ENCODE measurements around the gene CAMTA1. TPM values are rescaled to one million over a fixed set of nuclear protein-coding genes. Genes with fewer than 3 reads are reported as not detected.
A peak's percentile ranks its signal among the peaks of the same experiment; 100 is the strongest.

CAMTA1 gene
- total RNA-seq, 2 donors from 2014 or later = 36.7 to 51.9 TPM

DNA sequence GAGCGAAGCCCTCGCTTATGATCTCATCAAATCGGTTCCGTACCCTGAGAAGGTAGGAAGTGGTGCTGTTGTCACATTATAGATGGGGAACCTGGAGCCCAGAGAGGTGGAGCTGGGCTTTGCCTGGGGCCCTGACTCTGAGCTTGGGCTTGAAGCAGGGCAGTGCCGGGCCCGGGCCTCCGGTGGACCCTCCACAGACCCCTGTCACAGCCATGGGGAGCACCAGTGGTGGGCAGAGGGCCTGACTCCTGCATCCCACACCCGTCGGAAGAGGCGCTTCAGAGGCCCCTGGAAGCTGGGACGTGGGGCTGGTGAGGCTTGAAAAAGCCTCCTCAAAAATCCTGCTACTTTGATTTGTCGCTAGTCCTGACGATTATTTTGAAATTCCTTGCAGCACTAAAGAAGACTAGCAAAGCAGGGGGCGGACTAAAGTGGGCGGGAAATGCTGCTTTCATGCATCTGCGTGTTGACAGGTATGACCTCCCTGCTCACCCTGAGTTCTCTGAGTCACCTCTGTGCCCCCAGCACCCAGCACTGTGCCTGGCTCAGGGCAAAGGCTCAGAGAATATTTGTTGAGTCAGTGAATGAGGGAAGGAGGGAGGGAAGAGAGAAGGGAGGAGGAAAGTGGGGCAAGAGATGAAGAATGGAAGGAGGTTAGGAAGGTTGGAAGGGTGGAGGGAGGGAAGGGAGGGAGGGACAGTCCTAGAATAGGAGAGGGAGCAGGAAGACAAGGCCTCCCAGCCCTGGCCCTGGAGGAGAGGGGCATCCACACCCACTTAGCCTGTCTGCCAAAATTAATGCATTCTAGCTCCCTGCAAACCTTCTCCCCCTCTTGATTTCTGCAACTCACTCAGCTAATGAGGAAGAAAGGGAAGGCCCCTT, 723.0 kb downstream of the CAMTA1 start:
- H3K4me1 Mint-ChIP-seq = no peaks in the 10 kb centered on the region
- no peaks in the 10 kb centered on the region for H3K36me3 Mint-ChIP-seq (ENCODE audit: low read depth)

DNA sequence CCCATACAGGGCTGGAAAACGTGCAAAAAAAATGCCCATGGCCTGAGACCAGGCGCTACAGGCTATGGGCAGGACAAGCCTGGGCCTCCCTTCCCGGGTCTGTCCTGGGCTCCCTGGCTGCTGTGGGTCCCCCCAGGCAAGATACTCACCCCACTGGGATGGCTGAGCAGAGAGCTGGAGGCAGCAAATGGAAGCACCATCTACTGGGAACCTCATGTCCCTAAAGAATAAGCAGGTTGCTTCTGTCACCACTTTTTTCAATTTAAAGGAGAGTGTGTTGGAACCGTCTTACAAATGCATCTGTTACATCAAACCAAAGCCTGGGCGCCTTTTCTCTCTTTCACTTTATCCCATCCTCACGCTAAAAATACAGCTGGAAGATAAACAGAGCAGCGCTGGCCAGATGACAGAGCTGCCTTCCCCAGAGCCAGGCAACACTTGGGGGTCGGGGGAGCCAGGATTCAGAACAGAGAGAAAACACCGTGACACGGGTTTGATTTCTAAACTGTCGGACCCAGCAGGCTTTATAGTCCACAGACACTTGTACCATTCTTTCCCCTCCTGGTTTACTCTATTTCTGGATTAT, 723.8 kb downstream of the CAMTA1 start:
- Mint-ChIP-seq H3K27me3 (peaks cover 16% of the 10 kb centered on the region), H3K36me3 (ENCODE audit: low read depth) (no peaks in the 10 kb centered on the region), H3K4me1 (no peaks in the 10 kb centered on the region), H3K27ac (no peak overlapping the region), H3K9me3 (no peaks in the 10 kb centered on the region), H3K4me3 (no peak overlapping the region)
- no peak for ATAC-seq (replicated peaks)

More for the DNA sequence above, 723.0 kb downstream of the CAMTA1 start:
- no peak for ATAC-seq (replicated peaks)
- H3K9me3 Mint-ChIP-seq = no peaks in the 10 kb centered on the region
- peaks cover 12% of the 10 kb centered on the region for H3K27me3 Mint-ChIP-seq
- no peak overlapping the region for H3K27ac Mint-ChIP-seq
- H3K4me3 Mint-ChIP-seq = no peak overlapping the region

DNA sequence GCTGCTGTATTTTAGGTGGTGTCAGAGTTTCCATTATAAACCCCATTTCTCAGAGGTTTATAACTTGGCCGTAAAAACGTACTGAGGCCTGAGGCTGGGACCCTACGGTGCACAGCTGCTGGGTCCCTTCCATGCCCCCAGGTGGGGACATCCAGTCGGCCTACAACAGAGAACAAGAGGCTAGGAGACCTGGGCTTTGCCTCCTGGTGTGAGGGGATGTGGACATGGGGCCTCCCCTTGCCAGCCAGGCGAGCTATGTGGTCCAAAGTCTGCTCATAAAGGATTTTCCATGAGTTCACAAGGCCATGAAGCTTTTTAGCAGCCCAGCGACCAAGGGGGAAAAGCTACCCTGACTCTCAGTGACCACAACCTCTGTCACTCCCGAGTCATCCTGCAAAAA, 724.3 kb downstream of the CAMTA1 start:
- no peak overlapping the region for H3K27ac Mint-ChIP-seq
- ATAC-seq (replicated peaks) = no peak
- no peaks in the 10 kb centered on the region for H3K36me3 Mint-ChIP-seq (ENCODE audit: low read depth)
- peaks cover 22% of the 10 kb centered on the region for H3K27me3 Mint-ChIP-seq
- H3K4me3 Mint-ChIP-seq = no peak overlapping the region
- H3K4me1 Mint-ChIP-seq = no peaks in the 10 kb centered on the region
- H3K9me3 Mint-ChIP-seq = no peaks in the 10 kb centered on the region

DNA sequence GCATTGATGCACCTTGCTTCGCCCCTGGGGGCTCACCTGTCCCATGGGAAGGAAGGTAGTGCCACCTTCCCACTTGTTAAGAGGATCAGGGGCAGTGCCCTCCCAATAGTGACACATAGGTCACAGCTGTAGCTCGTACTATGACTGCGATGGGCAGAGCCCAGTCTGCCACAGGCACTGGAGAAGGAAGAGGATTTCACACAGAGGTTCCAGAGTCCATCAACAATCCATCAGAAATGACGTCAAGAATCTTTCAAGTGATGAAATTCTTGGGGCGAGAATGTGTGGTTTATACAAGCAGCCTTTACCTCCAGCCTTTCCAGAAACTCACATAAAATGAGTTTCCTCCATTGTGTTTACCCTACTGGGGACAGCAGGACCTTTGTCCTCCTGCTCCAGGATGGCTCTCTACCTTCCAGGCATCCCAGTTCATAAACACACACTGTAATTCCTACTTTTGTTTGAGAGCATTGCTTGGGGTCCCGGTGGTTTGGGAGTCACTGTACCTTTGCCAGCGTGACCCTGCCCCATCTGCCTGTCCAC, 725.2 kb downstream of the CAMTA1 start:
- Mint-ChIP-seq H3K4me1 (no peaks in the 10 kb centered on the region), H3K4me3 (no peak overlapping the region), H3K27ac (no peak overlapping the region), H3K36me3 (ENCODE audit: low read depth) (no peaks in the 10 kb centered on the region), H3K9me3 (no peaks in the 10 kb centered on the region), H3K27me3 (peaks cover 22% of the 10 kb centered on the region)
- ATAC-seq (replicated peaks) = no peak

DNA sequence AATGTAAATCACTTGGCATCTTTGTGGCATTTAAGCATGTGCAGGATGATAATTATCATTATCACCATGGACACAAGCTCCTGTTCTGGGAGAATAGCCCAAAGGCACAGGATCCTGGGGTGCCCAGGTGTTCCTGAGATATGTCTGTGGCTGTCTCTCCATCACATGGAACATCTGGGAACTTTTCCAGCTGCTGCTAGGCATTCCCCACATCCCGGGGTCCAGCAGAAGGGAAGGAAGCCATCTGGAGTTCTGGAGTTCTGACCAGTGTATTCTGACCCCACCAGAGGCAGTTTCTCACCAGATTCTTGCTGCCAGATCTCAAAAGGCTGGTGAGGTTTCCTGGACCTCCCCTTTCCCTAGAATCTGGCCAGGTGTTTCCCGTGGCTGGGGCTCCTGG, 726.1 kb downstream of the CAMTA1 start:
- Mint-ChIP-seq H3K4me1 (no peaks in the 10 kb centered on the region), H3K36me3 (ENCODE audit: low read depth) (no peaks in the 10 kb centered on the region), H3K27ac (no peak overlapping the region), H3K4me3 (no peak overlapping the region), H3K27me3 (peaks cover 22% of the 10 kb centered on the region), H3K9me3 (no peaks in the 10 kb centered on the region)
- no peak for ATAC-seq (replicated peaks)

DNA sequence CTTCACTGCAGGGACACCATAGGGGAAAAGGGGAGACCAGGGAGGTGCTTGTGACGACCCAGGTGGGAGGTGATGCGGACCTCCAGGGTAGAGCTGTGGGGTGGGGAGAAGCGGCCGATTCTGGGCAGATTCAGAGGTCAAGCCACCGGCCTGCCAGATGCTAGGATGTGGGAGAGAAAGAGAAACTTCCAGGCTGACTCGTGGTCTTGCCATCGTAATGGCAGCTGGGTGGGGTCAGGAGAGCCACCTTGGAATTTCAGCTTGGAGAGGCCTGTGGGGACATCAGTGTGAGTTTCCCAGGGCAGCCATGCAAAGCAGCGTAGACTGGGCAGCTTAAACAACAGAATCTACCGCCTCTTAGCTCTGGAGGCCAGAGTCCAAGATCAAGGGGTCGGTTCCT, 727.8 kb downstream of the CAMTA1 start:
- H3K27me3 Mint-ChIP-seq = peaks cover 22% of the 10 kb centered on the region
- no peak for ATAC-seq (replicated peaks)
- H3K27ac Mint-ChIP-seq = no peak overlapping the region
- H3K9me3 Mint-ChIP-seq = no peaks in the 10 kb centered on the region
- no peaks in the 10 kb centered on the region for H3K36me3 Mint-ChIP-seq (ENCODE audit: low read depth)
- H3K4me3 Mint-ChIP-seq = no peak overlapping the region
- no peaks in the 10 kb centered on the region for H3K4me1 Mint-ChIP-seq

DNA sequence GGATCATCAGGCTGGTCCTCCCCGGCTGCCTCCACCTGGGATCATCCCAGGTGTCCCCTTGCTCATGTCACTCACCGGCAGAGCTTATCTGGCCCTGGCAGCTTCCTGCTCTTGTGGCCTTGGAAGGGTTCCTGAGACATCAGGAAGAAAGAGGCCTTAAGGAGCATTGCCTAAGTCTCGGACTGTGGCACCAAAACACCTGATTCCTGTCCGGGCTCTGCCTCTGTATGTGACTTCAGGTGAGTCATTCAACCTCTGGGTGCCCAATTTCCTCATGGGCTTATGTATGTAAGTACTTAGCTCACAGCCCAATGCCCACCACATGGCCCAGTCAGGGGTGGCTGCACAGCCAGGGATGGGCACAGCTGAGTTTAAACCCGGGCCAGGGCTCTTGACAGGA, 729.9 kb downstream of the CAMTA1 start:
- ATAC-seq (replicated peaks) = no peak
- Mint-ChIP-seq H3K27ac (no peak overlapping the region), H3K4me3 (no peak overlapping the region)

DNA sequence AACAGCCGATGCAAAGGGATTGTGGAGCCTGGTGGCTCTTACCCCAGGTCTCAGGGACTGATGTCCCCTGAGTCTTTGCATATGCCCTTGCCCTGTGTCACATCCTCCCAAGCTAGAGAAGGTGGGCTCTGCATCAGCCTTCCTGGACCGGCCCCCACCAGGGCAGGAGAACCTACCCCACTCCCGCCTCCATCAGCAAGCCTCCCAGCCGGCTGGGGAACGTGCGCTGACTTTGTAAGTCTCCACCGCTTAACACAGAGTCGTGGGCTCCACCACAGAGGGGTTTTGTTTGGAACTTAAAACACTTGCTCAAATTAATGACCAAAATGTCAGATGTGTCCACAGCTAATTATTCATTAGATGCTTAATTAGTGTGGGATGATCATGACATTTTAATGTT, 730.6 kb downstream of the CAMTA1 start:
- Mint-ChIP-seq H3K36me3 (ENCODE audit: low read depth) (no peaks in the 10 kb centered on the region), H3K4me1 (no peaks in the 10 kb centered on the region), H3K27me3 (peaks cover 22% of the 10 kb centered on the region), H3K9me3 (no peaks in the 10 kb centered on the region), H3K4me3 (no peak overlapping the region), H3K27ac (no peak overlapping the region)
- ATAC-seq (replicated peaks) = no peak

More for the DNA sequence above, 729.9 kb downstream of the CAMTA1 start:
- H3K36me3 Mint-ChIP-seq (ENCODE audit: low read depth) = no peaks in the 10 kb centered on the region
- H3K4me1 Mint-ChIP-seq = no peaks in the 10 kb centered on the region
- peaks cover 22% of the 10 kb centered on the region for H3K27me3 Mint-ChIP-seq
- no peaks in the 10 kb centered on the region for H3K9me3 Mint-ChIP-seq

DNA sequence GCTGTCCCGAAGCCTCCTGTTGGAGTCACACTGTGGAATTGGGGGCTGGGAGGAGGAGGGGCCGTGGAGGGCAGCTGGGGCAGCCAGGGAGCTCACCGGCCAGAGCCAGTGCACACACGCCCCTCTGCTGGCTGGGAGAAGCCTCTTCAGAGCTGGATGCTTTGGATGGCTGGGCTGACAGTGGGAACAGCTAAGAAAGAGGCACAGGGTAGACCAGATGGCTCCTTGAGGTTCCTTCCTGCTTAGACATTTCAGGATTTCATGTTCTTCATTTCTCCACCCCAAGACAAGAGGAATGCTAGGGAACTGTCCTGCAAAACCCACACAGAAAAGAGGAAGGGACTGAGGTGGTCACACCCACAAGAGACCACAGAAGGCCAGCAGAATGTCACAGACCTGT, 731.1 kb downstream of the CAMTA1 start:
- ATAC-seq (replicated peaks) = no peak
- H3K27me3 Mint-ChIP-seq = peaks cover 22% of the 10 kb centered on the region

DNA sequence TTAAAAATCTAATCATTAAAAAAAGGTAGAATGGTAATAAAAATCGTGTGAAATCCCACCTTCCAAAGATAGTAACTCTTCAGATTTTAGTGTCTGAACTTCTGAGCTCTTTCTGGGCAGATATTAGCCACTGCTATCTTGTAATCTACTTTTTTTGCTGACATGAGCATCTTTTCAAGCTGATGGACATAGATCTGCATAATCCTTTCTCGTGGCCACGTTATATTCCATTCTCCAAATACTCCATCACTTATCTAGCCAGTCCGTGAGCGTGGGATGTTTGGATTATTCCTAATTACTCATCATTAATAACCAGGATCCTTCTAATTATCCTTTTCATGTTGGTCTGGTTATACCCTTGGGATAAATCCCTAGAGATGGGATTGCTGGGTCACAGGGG, 731.7 kb downstream of the CAMTA1 start:
- H3K9me3 Mint-ChIP-seq = no peaks in the 10 kb centered on the region
- H3K27ac Mint-ChIP-seq = no peak overlapping the region
- H3K4me1 Mint-ChIP-seq = no peaks in the 10 kb centered on the region
- no peaks in the 10 kb centered on the region for H3K36me3 Mint-ChIP-seq (ENCODE audit: low read depth)
- ATAC-seq (replicated peaks) = no peak
- peaks cover 21% of the 10 kb centered on the region for H3K27me3 Mint-ChIP-seq
- H3K4me3 Mint-ChIP-seq = no peak overlapping the region

More for the DNA sequence above, 731.1 kb downstream of the CAMTA1 start:
- Mint-ChIP-seq H3K9me3 (no peaks in the 10 kb centered on the region), H3K36me3 (ENCODE audit: low read depth) (no peaks in the 10 kb centered on the region), H3K4me1 (no peaks in the 10 kb centered on the region), H3K4me3 (no peak overlapping the region), H3K27ac (no peak overlapping the region)

DNA sequence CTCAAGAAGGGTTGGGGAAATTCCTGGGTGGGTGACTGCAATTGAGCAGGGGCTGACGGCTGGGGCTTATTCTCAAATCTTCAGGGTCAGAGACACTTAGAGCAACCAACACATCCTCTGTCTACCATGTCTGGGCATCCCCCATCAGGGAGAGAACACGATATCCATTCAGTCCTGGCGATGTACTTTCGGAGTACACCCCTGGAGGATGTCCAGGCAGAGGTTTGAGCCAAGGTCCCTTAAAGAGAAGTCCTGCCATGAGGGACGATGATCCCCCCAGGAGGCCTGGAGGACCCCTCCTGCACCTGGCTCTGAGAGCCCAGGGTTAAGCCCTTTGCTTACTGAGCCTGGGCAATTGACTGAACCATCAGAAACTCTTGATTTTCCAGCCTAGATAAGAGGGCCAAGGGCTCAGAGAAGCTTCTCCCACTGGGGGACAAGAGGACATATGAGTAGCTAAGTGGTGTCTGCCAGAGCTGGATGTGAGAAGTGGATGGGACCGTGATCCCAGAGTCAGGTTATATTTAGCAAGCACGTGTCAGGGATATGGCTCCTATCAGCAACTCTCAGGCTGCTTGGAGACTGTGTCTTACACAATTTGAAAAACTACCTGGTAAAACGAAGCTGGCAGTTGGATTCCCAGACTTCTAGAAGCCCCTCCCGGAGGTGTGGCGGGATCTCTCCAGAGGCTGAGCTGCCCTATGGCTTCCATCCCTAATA, 732.5 kb downstream of the CAMTA1 start:
- Mint-ChIP-seq H3K27me3 (peaks cover 13% of the 10 kb centered on the region), H3K27ac (no peak overlapping the region), H3K36me3 (ENCODE audit: low read depth) (no peaks in the 10 kb centered on the region), H3K4me3 (no peak overlapping the region), H3K4me1 (no peaks in the 10 kb centered on the region), H3K9me3 (no peaks in the 10 kb centered on the region)
- no peak for ATAC-seq (replicated peaks)

DNA sequence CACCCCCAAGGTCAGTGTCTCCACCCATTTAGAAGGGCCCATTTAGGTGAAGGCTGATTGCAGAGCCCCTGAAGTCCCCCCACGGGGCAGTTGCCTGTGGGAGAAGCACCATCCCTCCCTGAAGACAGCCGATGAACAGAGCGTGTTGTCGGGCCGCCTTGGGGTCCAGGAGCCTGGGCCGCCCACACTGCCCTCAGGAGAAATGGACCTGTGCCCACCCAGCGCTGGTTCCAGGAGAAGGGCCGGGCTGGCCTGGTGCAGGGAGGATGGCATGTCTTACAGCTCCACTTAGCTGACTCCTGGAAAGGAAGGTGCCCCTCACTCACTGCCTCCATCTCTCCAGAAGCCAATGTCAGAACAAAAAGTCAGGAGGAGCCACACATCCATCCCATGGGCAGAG, 733.2 kb downstream of the CAMTA1 start:
- peaks cover 13% of the 10 kb centered on the region for H3K27me3 Mint-ChIP-seq
- H3K9me3 Mint-ChIP-seq = no peaks in the 10 kb centered on the region
- H3K4me1 Mint-ChIP-seq = no peaks in the 10 kb centered on the region
- H3K4me3 Mint-ChIP-seq = no peak overlapping the region
- no peak overlapping the region for H3K27ac Mint-ChIP-seq
- ATAC-seq (replicated peaks) = no peak
- no peaks in the 10 kb centered on the region for H3K36me3 Mint-ChIP-seq (ENCODE audit: low read depth)

DNA sequence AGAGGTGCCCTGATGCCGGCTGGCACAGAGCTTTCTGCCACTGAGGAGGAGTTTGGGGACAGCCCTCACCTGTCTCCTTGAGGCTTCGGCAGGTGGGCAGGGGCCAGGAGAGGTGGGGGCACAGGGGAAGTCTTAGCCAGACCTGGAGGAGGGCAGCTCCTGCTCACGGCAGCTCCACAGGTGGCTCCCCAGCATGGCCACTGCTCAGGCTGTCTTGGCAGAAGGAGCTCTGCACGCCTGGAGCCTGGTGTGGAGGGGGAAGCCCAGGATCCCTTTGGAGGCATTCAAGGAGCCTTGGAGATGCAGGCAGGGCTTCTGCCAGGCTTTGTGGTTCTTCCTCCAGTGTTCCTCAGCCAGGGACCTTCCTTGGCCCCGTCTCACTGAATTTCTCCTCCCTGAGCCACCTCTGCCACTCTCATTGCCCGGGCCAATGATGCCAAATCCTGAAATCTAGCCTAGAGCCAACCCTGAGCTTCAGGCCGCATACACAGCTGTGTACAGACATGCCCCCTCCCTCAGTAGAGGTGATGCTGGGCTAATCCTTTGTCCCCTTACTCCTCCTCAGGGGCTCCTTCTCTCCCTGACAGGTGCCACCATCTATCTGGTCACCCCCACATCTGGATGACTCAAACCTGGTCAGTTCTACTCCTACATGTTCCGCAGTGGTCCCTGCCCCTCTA, 734.1 kb downstream of the CAMTA1 start:
- peak; percentile 19 for ATAC-seq (replicated peaks)

DNA sequence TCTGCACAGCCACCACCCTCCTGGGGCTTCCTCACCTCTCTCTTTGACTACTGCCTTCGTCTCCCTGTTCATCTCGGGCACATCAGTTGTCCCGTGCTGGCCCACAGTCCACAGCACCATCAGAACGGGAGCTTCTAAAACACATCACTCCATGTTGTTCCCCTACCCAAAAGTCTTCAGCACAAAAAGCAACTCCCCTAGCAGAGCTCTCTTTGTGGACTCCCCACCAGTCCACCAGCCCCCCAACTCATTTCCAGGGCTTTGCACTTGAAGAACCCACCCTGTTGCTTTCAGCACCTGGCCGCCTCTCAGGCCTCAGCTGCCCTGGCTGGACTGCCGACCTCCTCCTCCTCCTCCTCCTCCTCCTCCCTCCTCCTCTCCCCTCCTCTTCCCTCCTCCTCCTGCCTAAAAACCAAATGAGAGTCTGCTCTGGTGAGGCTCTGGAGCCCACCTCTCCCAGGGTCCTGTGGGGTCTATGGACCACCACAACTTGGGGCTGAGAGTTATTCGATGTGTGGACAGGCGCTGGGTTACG, 734.7 kb downstream of the CAMTA1 start:
- no peaks in the 10 kb centered on the region for H3K9me3 Mint-ChIP-seq
- no peak overlapping the region for H3K4me3 Mint-ChIP-seq
- no peak overlapping the region for H3K27ac Mint-ChIP-seq

More for the DNA sequence above, 734.1 kb downstream of the CAMTA1 start:
- H3K27me3 Mint-ChIP-seq = peaks cover 7% of the 10 kb centered on the region
- no peak overlapping the region for H3K27ac Mint-ChIP-seq
- H3K4me1 Mint-ChIP-seq = no peaks in the 10 kb centered on the region
- no peak overlapping the region for H3K4me3 Mint-ChIP-seq
- no peaks in the 10 kb centered on the region for H3K36me3 Mint-ChIP-seq (ENCODE audit: low read depth)
- H3K9me3 Mint-ChIP-seq = no peaks in the 10 kb centered on the region

More for the DNA sequence above, 734.7 kb downstream of the CAMTA1 start:
- peaks cover 7% of the 10 kb centered on the region for H3K27me3 Mint-ChIP-seq
- no peak for ATAC-seq (replicated peaks)
- H3K4me1 Mint-ChIP-seq = no peaks in the 10 kb centered on the region
- H3K36me3 Mint-ChIP-seq (ENCODE audit: low read depth) = no peaks in the 10 kb centered on the region

Measured in activated T-helper 17 cell treated with anti-CD3 and anti-CD28 coated beads, Interleukin-2, amount 50 U/mL, for 72 hours (primary cell).